Right atrium auricular region (tissue), 2 donors: ENCODE results near the gene ABHD2. TPM values are rescaled to one million over a fixed set of nuclear protein-coding genes. Genes with fewer than 3 reads are reported as not detected.

ENCODE experiments used
- DNase-seq: peaks from one replicate; pipeline ENCODE4 v3.0.0-alpha.2; 2019; ENCODE audit warnings: low spot score
- H3K27ac ChIP-seq, 2 donors: fragments of 200-600 bp; sonication (generic); 1 replicate in 1 of 2; 2 replicates in 1 of 2; pipeline ENCODE4 v1.5.1; 2016 to 2019
- H3K27me3 ChIP-seq, 2 donors: fragments of 200-600 bp; sonication (generic); one replicate each; pipeline versions ENCODE4 v1.5.1 to v1.6.0; 2017 to 2019
- H3K36me3 ChIP-seq: fragments of 200-600 bp; sonication (generic); one replicate; pipeline ENCODE4 v1.5.1; 2016
- H3K4me1 ChIP-seq, 2 donors: fragments of 200-600 bp; sonication (generic); one replicate each; pipeline versions ENCODE4 v1.5.1 to v1.6.0; 2017 to 2019
- H3K4me3 ChIP-seq, 2 donors: fragments of 200-600 bp; sonication (generic); 1 replicate in 1 of 2; 2 replicates in 1 of 2; pipeline ENCODE4 v1.5.1; 2017 to 2019; ENCODE audit warnings: mild to moderate bottlenecking in 1 of 2, moderate library complexity in 1 of 2
- H3K9me3 ChIP-seq, 2 donors: fragments of 200-600 bp; sonication (generic); one replicate each; pipeline ENCODE4 v1.5.1; 2019
- total RNA-seq, 2 donors: library from RNA; depleted of rRNA; stranded (reverse); fragments of >200 nt; gene quantifications; one replicate each; pipeline ENCODE4 v1.1.0, GENCODE V29; 2016
- TF ChIP-seq, protein P1 (sequence below), 2 donors: fragments of 200-600 bp; sonication (generic); IDR thresholded peaks; one replicate each; pipeline ENCODE4 v1.5.1; 2019; ENCODE audit warnings: antibody characterized with exemption in 2 of 2

The ABHD2 gene
- total RNA-seq, 2 donors from 2014 or later, result 115 to 118 TPM

DNA sequence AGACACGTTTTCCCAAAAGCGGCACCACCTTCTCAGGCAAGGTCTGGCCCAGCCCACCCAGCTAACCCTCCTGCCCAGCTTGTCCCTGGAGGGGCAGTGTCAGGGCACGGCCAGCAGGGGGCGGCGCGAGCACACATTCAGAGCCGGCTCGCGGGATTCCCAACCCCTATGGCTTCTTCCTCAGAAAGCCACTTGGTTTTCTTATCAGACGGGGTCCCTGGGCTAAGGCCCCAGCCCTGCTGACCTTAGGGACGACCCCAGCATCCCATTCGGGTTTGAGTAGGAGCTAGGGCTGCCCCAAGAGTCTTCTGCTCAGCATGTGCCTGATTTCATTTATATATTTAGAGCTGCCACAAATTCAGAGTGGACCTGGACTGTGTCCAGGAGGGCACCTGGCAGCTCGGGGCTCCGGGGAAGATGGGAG, 118.7 kb downstream of the ABHD2 start:
- H3K27ac ChIP-seq, result no peak overlapping the region
- H3K36me3 ChIP-seq, result peaks cover 4% of the 10 kb centered on the region
- H3K4me1 ChIP-seq, result peaks cover 0 to 10% of the 10 kb centered on the region in 2 donors
- peak overlapping the region in 1 of 2 donors; percentile 17 for H3K4me3 ChIP-seq
- H3K27me3 ChIP-seq, result no peaks in the 10 kb centered on the region
- DNase-seq, result peak; percentile 74
- TF ChIP-seq, protein P1, sequence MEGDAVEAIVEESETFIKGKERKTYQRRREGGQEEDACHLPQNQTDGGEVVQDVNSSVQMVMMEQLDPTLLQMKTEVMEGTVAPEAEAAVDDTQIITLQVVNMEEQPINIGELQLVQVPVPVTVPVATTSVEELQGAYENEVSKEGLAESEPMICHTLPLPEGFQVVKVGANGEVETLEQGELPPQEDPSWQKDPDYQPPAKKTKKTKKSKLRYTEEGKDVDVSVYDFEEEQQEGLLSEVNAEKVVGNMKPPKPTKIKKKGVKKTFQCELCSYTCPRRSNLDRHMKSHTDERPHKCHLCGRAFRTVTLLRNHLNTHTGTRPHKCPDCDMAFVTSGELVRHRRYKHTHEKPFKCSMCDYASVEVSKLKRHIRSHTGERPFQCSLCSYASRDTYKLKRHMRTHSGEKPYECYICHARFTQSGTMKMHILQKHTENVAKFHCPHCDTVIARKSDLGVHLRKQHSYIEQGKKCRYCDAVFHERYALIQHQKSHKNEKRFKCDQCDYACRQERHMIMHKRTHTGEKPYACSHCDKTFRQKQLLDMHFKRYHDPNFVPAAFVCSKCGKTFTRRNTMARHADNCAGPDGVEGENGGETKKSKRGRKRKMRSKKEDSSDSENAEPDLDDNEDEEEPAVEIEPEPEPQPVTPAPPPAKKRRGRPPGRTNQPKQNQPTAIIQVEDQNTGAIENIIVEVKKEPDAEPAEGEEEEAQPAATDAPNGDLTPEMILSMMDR (IDR thresholded peaks at IDR 0.05), result peak; percentile 99
- no peaks in the 10 kb centered on the region for H3K9me3 ChIP-seq

DNA sequence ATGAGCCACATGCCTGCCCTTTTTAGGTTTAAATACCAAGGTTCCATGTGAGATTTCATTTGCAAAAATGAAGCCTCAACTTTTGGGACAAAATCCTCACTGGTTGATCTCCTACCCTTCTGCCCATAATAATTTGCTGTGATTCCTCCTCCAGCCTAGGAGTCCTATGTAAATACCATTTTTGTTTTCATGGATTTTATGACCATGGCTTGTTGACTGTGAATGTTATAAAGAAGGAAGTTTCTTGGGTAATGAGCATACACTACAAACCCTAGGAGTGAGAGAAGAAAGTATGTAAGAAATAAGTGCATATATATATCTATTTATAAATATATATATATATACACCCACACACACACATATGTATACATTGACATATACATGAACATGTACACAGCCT, 120.0 kb downstream of the ABHD2 start:
- H3K4me1 ChIP-seq, result peaks cover 0 to 10% of the 10 kb centered on the region in 2 donors
- H3K27ac ChIP-seq, result no peak overlapping the region
- no peaks in the 10 kb centered on the region for H3K9me3 ChIP-seq
- no peak overlapping the region for H3K4me3 ChIP-seq
- TF ChIP-seq, protein P1 (IDR thresholded peaks at IDR 0.05), result no peak
- no peak for DNase-seq
- no peaks in the 10 kb centered on the region for H3K27me3 ChIP-seq
- H3K36me3 ChIP-seq, result no peaks in the 10 kb centered on the region

- H3K9me3 ChIP-seq, result no peaks in the 10 kb centered on the region
- TF ChIP-seq, protein P1 (IDR thresholded peaks at IDR 0.05), result no peak
- no peak overlapping the region for H3K27ac ChIP-seq
- peaks cover 0 to 10% of the 10 kb centered on the region in 2 donors for H3K4me1 ChIP-seq
- no peaks in the 10 kb centered on the region for H3K36me3 ChIP-seq
- no peak for DNase-seq
- H3K4me3 ChIP-seq, result no peak overlapping the region
- H3K27me3 ChIP-seq, result no peaks in the 10 kb centered on the region
Measured at GRCh38 chr15:89209057-89209456, 120.8 kb downstream of the ABHD2 start.

DNA sequence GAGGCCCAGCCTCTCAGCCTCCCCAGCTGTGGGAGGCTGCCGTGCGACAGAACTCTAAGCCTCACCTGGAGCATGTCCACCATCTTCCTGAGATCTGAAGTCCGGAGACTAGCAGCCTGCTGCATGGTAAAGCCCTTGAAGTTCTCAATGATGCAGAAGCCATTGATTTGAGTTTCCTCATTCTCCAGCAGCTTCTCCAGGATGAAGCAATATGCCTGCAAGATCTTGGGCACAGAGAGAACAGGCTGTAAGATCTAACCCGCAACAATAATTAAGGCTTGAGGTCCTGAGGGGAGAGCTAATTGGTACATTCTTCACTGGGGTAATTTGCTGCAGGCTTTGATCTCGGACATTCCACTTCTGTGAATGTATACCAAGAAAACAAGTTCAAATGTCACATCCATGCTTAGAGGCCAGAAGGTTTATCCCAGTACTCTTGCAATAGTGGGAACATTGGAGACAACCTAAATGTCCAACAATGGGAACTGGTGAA, 123.5 kb downstream of the ABHD2 start:
- H3K9me3 ChIP-seq, result no peaks in the 10 kb centered on the region
- H3K27ac ChIP-seq, result no peak overlapping the region
- DNase-seq, result no peak
- no peaks in the 10 kb centered on the region for H3K27me3 ChIP-seq
- peaks cover 0 to 9% of the 10 kb centered on the region in 2 donors for H3K4me1 ChIP-seq
- no peaks in the 10 kb centered on the region for H3K36me3 ChIP-seq
- TF ChIP-seq, protein P1 (IDR thresholded peaks at IDR 0.05), result no peak
- H3K4me3 ChIP-seq, result no peak overlapping the region

- H3K4me1 ChIP-seq, result no peaks in the 10 kb centered on the region
- TF ChIP-seq, protein P1 (IDR thresholded peaks at IDR 0.05), result no peak
- H3K27ac ChIP-seq, result no peak overlapping the region
Measured at GRCh38 chr15:89215627-89216026, 127.4 kb downstream of the ABHD2 start.

GRCh38 chr15:89217031-89217430, 128.8 kb downstream of the ABHD2 start:
- Histone ChIP-seq H3K27me3 (no peaks in the 10 kb centered on the region), H3K4me3 (no peak overlapping the region), H3K36me3 (no peaks in the 10 kb centered on the region), H3K27ac (no peak overlapping the region), H3K4me1 (no peaks in the 10 kb centered on the region), H3K9me3 (no peaks in the 10 kb centered on the region)
- TF ChIP-seq, protein P1 (IDR thresholded peaks at IDR 0.05), result no peak
- no peak for DNase-seq

More at GRCh38 chr15:89215627-89216026, 127.4 kb downstream of the ABHD2 start:
- H3K36me3 ChIP-seq, result no peaks in the 10 kb centered on the region
- no peak for DNase-seq
- no peak overlapping the region for H3K4me3 ChIP-seq
- H3K27me3 ChIP-seq, result no peaks in the 10 kb centered on the region
- H3K9me3 ChIP-seq, result no peaks in the 10 kb centered on the region
